T-cell (primary cell): ENCODE data around the gene ENOX1. TPM values are rescaled to one million over a fixed set of nuclear protein-coding genes. Genes with fewer than 3 reads are reported as not detected.

ENCODE experiments used
- ATAC-seq, 4 experiments: fragments of 200-7000 bp in 3 of 4; fragments of 150-1000 bp in 1 of 4; cut with Tn5 transposase; replicated peaks in 1 of 4; 1 replicate in 3 of 4; 2 replicates in 1 of 4; pipeline ENCODE4 v1.10.0; 2021; ENCODE audit warnings: moderate library complexity in 3 of 4, mild to moderate bottlenecking in 2 of 4, moderate number of reproducible peaks in 1 of 4
- CTCF ChIA-PET, 2 donors: fragments of 300-600 bp; sonication (Branson Sonifier 250); formaldehyde crosslinking; loops; one replicate each; lab custom pipeline; 2022; ENCODE audit warnings: antibody characterized with exemption in 2 of 2; lab: Charles Lee
- POLR2A ChIA-PET, 2 donors: fragments of 300-600 bp; sonication (Branson Sonifier 250); formaldehyde crosslinking; loops; one replicate each; lab custom pipeline; 2022; ENCODE audit warnings: antibody characterized with exemption in 2 of 2; lab: Charles Lee
- DNase-seq, 35 experiments: peaks; one replicate each; pipeline versions ENCODE4 v3.0.0 to v3.0.0-alpha.2; 2013 to 2023
- H3K27ac ChIP-seq: one replicate; pipeline ENCODE4 v1.5.1; 2013; ENCODE audit warnings: low read length
- H3K27me3 ChIP-seq, 2 experiments: replicated peaks in 1 of 2; 1 replicate in 1 of 2; 2 replicates in 1 of 2; pipeline versions ENCODE4 v1.6.1 to v1.7.0; 2013; ENCODE audit warnings: low read length in 1 of 2, mixed read lengths in 1 of 2; ENCODE audit not compliant: control insufficient read depth in 2 of 2, insufficient read depth in 2 of 2; ENCODE audit errors: extremely low read depth in 1 of 2
- H3K36me3 ChIP-seq, 2 donors: 1 replicate in 1 of 2; 2 replicates in 1 of 2; pipeline versions ENCODE4 v1.6.1 to v1.7.0; 2013; ENCODE audit warnings: low read length in 1 of 2; ENCODE audit not compliant: control insufficient read depth in 2 of 2, insufficient read depth in 1 of 2; ENCODE audit errors: extremely low read depth in 1 of 2
- H3K4me1 ChIP-seq, 2 experiments: 1 replicate in 1 of 2; 2 replicates in 1 of 2; pipeline versions ENCODE4 v1.6.1 to v1.7.0; 2013; ENCODE audit warnings: low read length in 2 of 2, mixed read lengths in 1 of 2; ENCODE audit not compliant: insufficient read depth in 2 of 2, control insufficient read depth in 1 of 2; ENCODE audit errors: extremely low read depth in 1 of 2
- H3K4me3 ChIP-seq, 2 donors: 1 replicate in 1 of 2; 2 replicates in 1 of 2; pipeline versions ENCODE4 v1.5.1 to v1.7.0; 2013; ENCODE audit warnings: mild to moderate bottlenecking in 2 of 2, low read length in 1 of 2, moderate library complexity in 1 of 2; ENCODE audit not compliant: control insufficient read depth in 1 of 2; ENCODE audit errors: extremely low read depth in 1 of 2
- H3K9me3 ChIP-seq: 2 replicates; pipeline ENCODE4 v1.7.0; 2013
- H3K27ac Mint-ChIP-seq, 2 donors: one replicate each; pipeline ENCODE4 v1.8.0; 2020 to 2021; ENCODE audit warnings: mild to moderate bottlenecking in 2 of 2, mixed read lengths in 2 of 2
- H3K27me3 Mint-ChIP-seq, 2 donors: one replicate each; pipeline ENCODE4 v1.8.0; 2021 to 2022; ENCODE audit warnings: mixed read lengths in 2 of 2
- H3K36me3 Mint-ChIP-seq: one replicate; pipeline ENCODE4 v1.8.0; 2021; ENCODE audit warnings: mixed read lengths
- H3K4me1 Mint-ChIP-seq, 3 donors: one replicate each; pipeline ENCODE4 v1.8.0; 2020 to 2022; ENCODE audit warnings: mixed read lengths in 3 of 3, mild to moderate bottlenecking in 1 of 3
- H3K4me3 Mint-ChIP-seq, 3 donors: one replicate each; pipeline ENCODE4 v1.8.0; 2020 to 2022; ENCODE audit warnings: mild to moderate bottlenecking in 3 of 3, mixed read lengths in 3 of 3, moderate library complexity in 3 of 3
- H3K9me3 Mint-ChIP-seq, 3 donors: one replicate each; pipeline ENCODE4 v1.8.0; 2020 to 2022; ENCODE audit warnings: mixed read lengths in 3 of 3
- WGBS: methylation state at CpG from one replicate; pipeline ENCODE4 v1.1.5; 2013; ENCODE audit warnings: missing lambda C conversion rate; ENCODE audit not compliant: insufficient coverage; 5-methylcytosine and 5-hydroxymethylcytosine counted together
- total RNA-seq, 35 experiments: library from RNA in 6 of 35; stranded (reverse) in 6 of 35; fragments of 120-200 nt in 1 of 35; gene quantifications; one replicate each; pipeline versions ENCODE4 v1.2.1 to v1.2.4 and lab custom pipeline; 2013 to 2026

ENOX1 gene
- total RNA-seq, 5 donors from 2014 or later (not counting 1 experiment from before 2014, with no cell fraction given): 0.10 TPM; not detected in 4

DNA sequence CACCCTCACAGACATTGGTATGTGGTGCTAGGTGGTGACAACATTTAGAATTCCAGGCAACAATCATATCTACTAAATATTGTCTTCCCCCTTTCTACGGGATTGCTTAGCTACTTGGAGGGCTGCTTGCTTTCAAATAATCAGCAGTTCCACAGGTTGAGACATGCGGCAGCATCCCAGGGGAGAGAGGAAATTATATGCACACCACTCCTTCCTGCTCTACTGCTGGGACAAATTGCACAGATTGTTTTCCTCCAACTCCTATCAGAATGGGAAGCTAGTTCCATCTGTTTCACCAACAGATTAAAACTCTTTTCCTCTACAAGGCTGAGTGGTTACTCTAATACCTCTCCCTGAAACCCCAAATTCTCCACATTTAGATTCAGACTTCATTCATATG lies 488.0 kb downstream of the ENOX1 start:
- no peak for ATAC-seq
- WGBS: no CpG with 5 or more reads among the region's 2 CpGs
- H3K27ac Mint-ChIP-seq: no peak overlapping the region
- no peaks in the 10 kb centered on the region for H3K4me1 Mint-ChIP-seq
- H3K4me3 Mint-ChIP-seq: no peak overlapping the region
- H3K27ac ChIP-seq: no peak overlapping the region
- H3K27me3 ChIP-seq: peaks cover 0 to 3% of the 10 kb centered on the region in 2 experiments
- no peaks in the 10 kb centered on the region for H3K4me1 ChIP-seq
- POLR2A ChIA-PET: no interaction called here
- no peaks in the 10 kb centered on the region for H3K36me3 ChIP-seq
- DNase-seq: no peak
- no peaks in the 10 kb centered on the region for H3K9me3 ChIP-seq
- H3K9me3 Mint-ChIP-seq: no peaks in the 10 kb centered on the region
- H3K36me3 Mint-ChIP-seq: no peaks in the 10 kb centered on the region
- H3K27me3 Mint-ChIP-seq: peaks cover 0 to 3% of the 10 kb centered on the region in 2 donors
- CTCF ChIA-PET: interaction anchor here in 1 of 2 donors (0.5 kb wide), 1 partner anchor 104 kb away, joined by 3 read pairs; no protein-coding TSS in a partner anchor
- no peak overlapping the region for H3K4me3 ChIP-seq

DNA sequence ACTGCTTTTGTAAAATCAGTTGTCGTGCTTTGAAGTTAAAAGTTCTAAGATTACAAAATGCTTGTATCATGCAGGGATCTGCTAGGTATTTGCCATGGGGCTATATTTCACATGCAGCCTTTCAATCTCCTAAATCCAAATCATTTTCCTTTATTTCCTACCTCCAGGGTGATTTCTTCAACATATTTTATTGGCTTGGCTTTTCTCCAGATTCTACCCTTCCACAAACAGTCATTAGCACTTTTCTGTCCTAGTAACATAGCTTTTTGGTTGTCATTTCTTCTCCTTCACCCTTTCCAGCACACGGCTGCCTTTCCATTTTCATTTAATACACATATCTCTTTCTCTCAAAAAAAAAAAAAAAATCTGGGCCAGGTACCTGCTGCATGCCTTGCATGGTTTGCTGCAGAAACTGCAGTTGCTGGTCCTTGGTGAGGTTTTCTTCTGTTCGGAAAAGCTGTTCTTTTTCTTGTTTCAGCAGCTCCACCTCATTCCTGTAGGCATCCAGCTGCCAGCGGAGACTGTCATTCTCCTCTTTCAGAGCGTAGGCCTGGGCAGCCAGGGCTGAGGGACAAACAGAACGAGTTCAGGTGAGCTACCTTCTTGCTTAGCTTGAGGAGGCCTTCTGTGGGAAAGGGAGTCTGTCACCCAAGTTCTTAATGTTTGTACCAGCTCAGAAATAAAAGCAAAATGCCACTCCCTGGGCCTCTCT lies 488.6 kb downstream of the ENOX1 start:
- H3K27ac Mint-ChIP-seq: no peak overlapping the region
- Histone ChIP-seq H3K4me3 (no peak overlapping the region), H3K27me3 (peaks cover 0 to 3% of the 10 kb centered on the region in 2 experiments), H3K4me1 (no peaks in the 10 kb centered on the region), H3K9me3 (no peaks in the 10 kb centered on the region), H3K36me3 (no peaks in the 10 kb centered on the region), H3K27ac (no peak overlapping the region)
- 77% methylated on average over 4 of the region's 6 CpGs for WGBS
- ChIA-PET CTCF (interaction anchor here in 1 of 2 donors (0.5 kb wide), 1 partner anchor 103 kb away, joined by 3 read pairs; no protein-coding TSS in a partner anchor), POLR2A (no interaction called here)
- no peaks in the 10 kb centered on the region for H3K36me3 Mint-ChIP-seq
- ATAC-seq (no peak), DNase-seq (no peak)
- H3K27me3 Mint-ChIP-seq: peaks cover 0 to 3% of the 10 kb centered on the region in 2 donors
- no peaks in the 10 kb centered on the region for H3K4me1 Mint-ChIP-seq
- H3K9me3 Mint-ChIP-seq: no peaks in the 10 kb centered on the region
- H3K4me3 Mint-ChIP-seq: no peak overlapping the region

DNA sequence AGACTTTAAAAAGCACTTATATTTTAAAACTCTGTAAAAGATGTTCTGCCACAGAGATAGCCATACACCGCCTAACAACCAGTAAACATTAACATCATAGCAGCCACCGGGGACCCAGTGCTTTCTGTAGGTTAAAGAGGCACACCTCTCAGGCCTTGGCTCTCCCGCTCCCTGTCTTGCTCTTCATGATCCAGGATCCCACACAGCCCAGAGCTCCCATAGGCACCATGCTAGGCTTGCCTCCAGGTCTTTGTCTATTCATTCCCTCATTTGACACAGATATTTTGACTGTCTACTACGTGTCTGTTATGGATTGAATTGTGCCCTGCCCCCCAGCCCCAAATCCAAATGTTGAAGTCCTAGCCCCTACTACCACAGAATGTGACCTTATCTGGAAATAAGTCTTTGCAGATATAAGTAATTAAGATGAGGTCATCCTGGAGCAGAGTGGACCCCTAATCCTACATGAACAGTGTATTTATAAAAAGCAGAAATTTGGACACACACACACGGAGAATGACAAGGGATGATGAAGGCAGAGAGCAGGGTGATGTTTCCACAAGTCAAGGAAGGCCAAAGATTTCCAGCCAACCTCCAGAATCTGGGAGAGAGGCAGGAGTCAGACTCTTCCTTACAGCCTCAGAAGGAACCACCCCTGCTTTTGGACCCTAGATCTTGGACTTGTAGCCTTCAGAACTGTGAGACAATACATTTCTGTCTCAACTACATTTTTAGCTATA lies 490.8 kb downstream of the ENOX1 start:
- Histone ChIP-seq H3K27me3 (peaks cover 0 to 3% of the 10 kb centered on the region in 2 experiments), H3K36me3 (no peaks in the 10 kb centered on the region), H3K4me3 (no peak overlapping the region), H3K27ac (no peak overlapping the region), H3K9me3 (no peaks in the 10 kb centered on the region), H3K4me1 (no peaks in the 10 kb centered on the region)
- Mint-ChIP-seq H3K4me1 (no peaks in the 10 kb centered on the region), H3K27me3 (peaks cover 0 to 3% of the 10 kb centered on the region in 2 donors), H3K9me3 (no peaks in the 10 kb centered on the region), H3K36me3 (no peaks in the 10 kb centered on the region), H3K4me3 (no peak overlapping the region), H3K27ac (no peak overlapping the region)
- POLR2A ChIA-PET: no interaction called here
- CTCF ChIA-PET: no interaction called here
- ATAC-seq (no peak), DNase-seq (no peak)
- WGBS: 75% methylated on average over 3 of the region's 5 CpGs

DNA sequence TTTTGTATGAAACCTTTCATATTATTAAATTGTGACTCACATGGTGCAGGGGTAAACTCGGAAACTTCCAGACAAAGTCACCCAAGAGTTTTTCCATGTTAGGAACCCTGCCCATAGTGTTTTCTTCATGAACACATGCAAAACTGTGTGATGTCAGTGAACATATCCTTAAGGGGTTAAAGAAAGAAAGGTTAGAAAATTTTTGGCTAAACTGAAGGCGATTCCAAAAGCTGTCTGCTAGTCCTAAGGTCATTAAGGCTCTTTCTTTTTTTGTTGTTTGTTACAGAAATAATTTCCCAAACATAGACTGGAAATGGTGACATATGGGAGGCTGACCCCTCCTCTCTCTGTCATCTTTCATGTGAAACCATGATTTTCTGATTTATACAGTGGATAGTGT lies 491.5 kb downstream of the ENOX1 start:
- H3K36me3 ChIP-seq: no peaks in the 10 kb centered on the region
- H3K27ac ChIP-seq: no peak overlapping the region
- no peak overlapping the region for H3K4me3 ChIP-seq
- no peaks in the 10 kb centered on the region for H3K36me3 Mint-ChIP-seq
- H3K4me1 Mint-ChIP-seq: no peaks in the 10 kb centered on the region
- no peaks in the 10 kb centered on the region for H3K9me3 Mint-ChIP-seq
- ChIA-PET POLR2A (no interaction called here), CTCF (no interaction called here)
- no CpG with 5 or more reads among the region's 2 CpGs for WGBS
- DNase-seq (no peak), ATAC-seq (no peak)
- no peak overlapping the region for H3K4me3 Mint-ChIP-seq
- H3K4me1 ChIP-seq: no peaks in the 10 kb centered on the region
- H3K27me3 Mint-ChIP-seq: peaks cover 1 to 3% of the 10 kb centered on the region in 2 donors
- H3K9me3 ChIP-seq: no peaks in the 10 kb centered on the region
- H3K27ac Mint-ChIP-seq: no peak overlapping the region
- H3K27me3 ChIP-seq: peaks cover 0 to 5% of the 10 kb centered on the region in 2 experiments

DNA sequence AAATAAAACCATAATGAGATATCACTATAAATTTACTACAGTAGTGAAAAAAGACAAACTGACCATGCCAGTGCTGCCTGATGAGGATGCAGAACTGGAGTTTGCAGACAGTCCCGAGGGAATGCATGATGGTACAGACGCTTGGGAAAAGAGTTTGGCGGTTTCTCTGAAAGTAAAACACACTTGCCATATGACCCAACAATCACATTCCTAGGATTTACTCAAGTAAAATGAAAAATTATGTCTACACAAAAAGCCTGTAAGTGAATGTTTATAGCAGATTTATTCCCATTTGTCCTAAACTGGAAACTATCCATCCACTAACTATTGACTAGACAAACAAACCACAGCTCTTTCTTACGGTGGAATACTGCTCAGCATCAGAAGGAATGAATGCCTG lies 492.4 kb downstream of the ENOX1 start:
- Histone ChIP-seq H3K4me1 (no peaks in the 10 kb centered on the region), H3K4me3 (no peak overlapping the region), H3K9me3 (no peaks in the 10 kb centered on the region), H3K27ac (no peak overlapping the region), H3K36me3 (no peaks in the 10 kb centered on the region), H3K27me3 (peaks cover 0 to 4% of the 10 kb centered on the region in 2 experiments)
- Mint-ChIP-seq H3K4me1 (no peaks in the 10 kb centered on the region), H3K9me3 (no peaks in the 10 kb centered on the region), H3K4me3 (no peak overlapping the region), H3K27ac (no peak overlapping the region), H3K36me3 (no peaks in the 10 kb centered on the region), H3K27me3 (peaks cover 3 to 5% of the 10 kb centered on the region in 2 donors)
- 100% methylated on average over 1 of the region's 4 CpGs for WGBS
- POLR2A ChIA-PET: no interaction called here
- DNase-seq (no peak), ATAC-seq (no peak)
- CTCF ChIA-PET: no interaction called here

DNA sequence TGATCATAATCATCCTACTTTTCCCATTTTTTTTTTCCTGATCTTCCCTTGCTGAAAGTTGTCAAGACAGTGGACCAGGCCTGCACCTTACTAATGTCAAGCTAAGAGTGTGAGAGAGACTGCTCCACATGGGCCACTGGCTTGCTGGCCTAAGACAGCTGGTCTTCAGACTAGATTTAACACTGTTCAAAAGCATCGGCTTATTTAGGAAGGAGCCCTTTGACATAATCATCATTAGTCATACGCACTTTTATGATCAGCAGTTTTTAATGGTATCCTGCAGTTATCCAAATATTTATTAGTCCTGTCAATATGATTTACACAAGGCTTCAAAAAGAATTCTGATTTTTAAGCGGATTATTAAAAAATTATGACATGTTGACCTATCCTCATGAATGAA lies 492.8 kb downstream of the ENOX1 start:
- ChIA-PET POLR2A (no interaction called here), CTCF (no interaction called here)
- Histone ChIP-seq H3K4me3 (no peak overlapping the region), H3K9me3 (no peaks in the 10 kb centered on the region), H3K36me3 (no peaks in the 10 kb centered on the region), H3K4me1 (no peaks in the 10 kb centered on the region), H3K27me3 (peaks cover 0 to 2% of the 10 kb centered on the region in 2 experiments), H3K27ac (no peak overlapping the region)
- DNase-seq (no peak), ATAC-seq (no peak)
- H3K27ac Mint-ChIP-seq: no peak overlapping the region
- no peaks in the 10 kb centered on the region for H3K9me3 Mint-ChIP-seq
- no peaks in the 10 kb centered on the region for H3K36me3 Mint-ChIP-seq
- H3K4me1 Mint-ChIP-seq: no peaks in the 10 kb centered on the region
- WGBS: no CpG with 5 or more reads among the region's 3 CpGs
- H3K4me3 Mint-ChIP-seq: no peak overlapping the region
- H3K27me3 Mint-ChIP-seq: peaks cover 3 to 5% of the 10 kb centered on the region in 2 donors
